ENCODE data around the gene CUX1.
"Not testable (repeated sequence)": the region's sequence is repeated elsewhere in the genome, so short reads cannot be mapped to it uniquely, and the experiment has no call there.

Gene CUX1

GRCh38 chr7:101817471-101818286 is at the start of gene CUX1:
TSS of gene CUX1 (plus strand) at chr7:101817626. CDS start at chr7:101817640, 14 bp downstream.
- peak; percentile 19 for DNase-seq

- no peak for DNase-seq
Observed at GRCh38 chr7:101768280-101768679, 49.1 kb upstream of the CUX1 start.

- no peak for DNase-seq
Observed at GRCh38 chr7:101770466-101770865, 47.0 kb upstream of the CUX1 start.

GRCh38 chr7:101772508-101773211 is 44.8 kb upstream of the CUX1 start:
- DNase-seq: no peak

GRCh38 chr7:101775181-101775580 is 42.2 kb upstream of the CUX1 start:
- DNase-seq: no peak

GRCh38 chr7:101778026-101778580 is 39.3 kb upstream of the CUX1 start:
- DNase-seq: no peak

GRCh38 chr7:101779267-101779666 is 38.2 kb upstream of the CUX1 start:
- DNase-seq: no peak

GRCh38 chr7:101780281-101780680 is 37.1 kb upstream of the CUX1 start:
- no peak for DNase-seq

- no peak for DNase-seq
Observed at GRCh38 chr7:101781439-101781838, 36.0 kb upstream of the CUX1 start.

GRCh38 chr7:101782476-101782875 is 35.0 kb upstream of the CUX1 start:
- no peak for DNase-seq

GRCh38 chr7:101782896-101783295 is 34.5 kb upstream of the CUX1 start:
- DNase-seq: no peak

- no peak for DNase-seq
Observed at GRCh38 chr7:101783381-101784181, 33.8 kb upstream of the CUX1 start.

- no peak for DNase-seq
Observed at GRCh38 chr7:101784292-101785127, 32.9 kb upstream of the CUX1 start.

- DNase-seq: no peak
Observed at GRCh38 chr7:101787864-101788263, 29.6 kb upstream of the CUX1 start.

GRCh38 chr7:101788517-101788916 is 28.9 kb upstream of the CUX1 start:
- DNase-seq: no peak

- no peak for DNase-seq
Observed at GRCh38 chr7:101790566-101791293, 26.7 kb upstream of the CUX1 start.

GRCh38 chr7:101792051-101792681 is 25.3 kb upstream of the CUX1 start:
- DNase-seq: no peak

GRCh38 chr7:101792682-101793071 is 24.7 kb upstream of the CUX1 start:
- DNase-seq: not testable (repeated sequence)

GRCh38 chr7:101795461-101795860 is 22.0 kb upstream of the CUX1 start:
- DNase-seq: no peak

- not testable (repeated sequence) for DNase-seq
Observed at GRCh38 chr7:101798173-101798572, 19.3 kb upstream of the CUX1 start.
